HG03439 (cell line): ENCODE measurements around the gene DIP2A.
A peak's percentile ranks its signal among the peaks of the same experiment; 100 is the strongest.
"Not testable (repeated sequence)": the region's sequence is repeated elsewhere in the genome, so short reads cannot be mapped to it uniquely, and the experiment has no call there.

Experiments
- ATAC-seq: cut with Tn5 transposase; IDR thresholded peaks from one replicate; pipeline ENCODE4 v1.9.1; 2021; ENCODE audit warnings: mild to moderate bottlenecking, moderate library complexity; ENCODE audit not compliant: unreplicated experiment

DIP2A gene

GRCh38 chr21:46442938-46443337, 15.8 kb upstream of the DIP2A start:
- ATAC-seq, result no peak

GRCh38 chr21:46443910-46444309, 14.8 kb upstream of the DIP2A start:
- ATAC-seq, result no peak

GRCh38 chr21:46448108-46448507, 10.6 kb upstream of the DIP2A start:
- ATAC-seq, result no peak

- not testable (repeated sequence) for ATAC-seq
These were observed 9.8 kb upstream of the DIP2A start for GRCh38 chr21:46448855-46449254.

- ATAC-seq, result no peak
These were observed 6.0 kb upstream of the DIP2A start for GRCh38 chr21:46452710-46453109.

- ATAC-seq, result no peak
These were observed 4.5 kb upstream of the DIP2A start for GRCh38 chr21:46454142-46454541.

- no peak for ATAC-seq
These were observed 3.9 kb upstream of the DIP2A start for GRCh38 chr21:46454634-46455390.

GRCh38 chr21:46455575-46456385, 2.9 kb upstream of the DIP2A start:
- ATAC-seq, result no peak

GRCh38 chr21:46456750-46457149, 1.9 kb upstream of the DIP2A start:
- ATAC-seq, result no peak

GRCh38 chr21:46457801-46458314, 833 bp upstream of the DIP2A start:
- ATAC-seq, result peak; percentile 28

- ATAC-seq, result no peak
These were observed 299 bp downstream of the DIP2A start for GRCh38 chr21:46459024-46459355.

GRCh38 chr21:46459356-46460112, 843 bp downstream of the DIP2A start:
- ATAC-seq, result no peak

GRCh38 chr21:46461909-46462308, 3.2 kb downstream of the DIP2A start:
- no peak for ATAC-seq

- ATAC-seq, result not testable (repeated sequence)
These were observed 6.5 kb downstream of the DIP2A start for GRCh38 chr21:46465153-46465552.

GRCh38 chr21:46465651-46466050, 7.0 kb downstream of the DIP2A start:
- ATAC-seq, result no peak

- ATAC-seq, result no peak
These were observed 9.6 kb downstream of the DIP2A start for GRCh38 chr21:46468108-46468774.

- ATAC-seq, result no peak
These were observed 10.6 kb downstream of the DIP2A start for GRCh38 chr21:46469275-46469674.

- ATAC-seq, result no peak
These were observed 12.8 kb downstream of the DIP2A start for GRCh38 chr21:46471514-46471913.

- no peak for ATAC-seq
These were observed 13.6 kb downstream of the DIP2A start for GRCh38 chr21:46472246-46472645.

GRCh38 chr21:46474382-46474781, 15.7 kb downstream of the DIP2A start:
- ATAC-seq, result no peak

GRCh38 chr21:46475296-46475695, 16.6 kb downstream of the DIP2A start:
- no peak for ATAC-seq
